Endothelial cell (in vitro differentiated cells): ENCODE data around the gene LCMT1. TPM values are rescaled to one million over a fixed set of nuclear protein-coding genes. Genes with fewer than 3 reads are reported as not detected.

ENCODE experiments used
- DNase-seq: peaks from one replicate; pipeline ENCODE4 v3.0.0; 2021; ENCODE audit warnings: low spot score
- H3K27ac Mint-ChIP-seq: one replicate; pipeline ENCODE4 v1.8.0; 2021; ENCODE audit warnings: mixed read lengths, inconsistent platforms; ENCODE audit not compliant: unreplicated experiment
- H3K27me3 Mint-ChIP-seq: one replicate; pipeline ENCODE4 v1.8.0; 2021; ENCODE audit warnings: mild to moderate bottlenecking, moderate library complexity, mixed read lengths, inconsistent platforms; ENCODE audit not compliant: unreplicated experiment
- H3K36me3 Mint-ChIP-seq: one replicate; pipeline ENCODE4 v1.8.0; 2021; ENCODE audit warnings: mild to moderate bottlenecking, low read depth, mixed read lengths, inconsistent platforms; ENCODE audit not compliant: unreplicated experiment
- H3K4me1 Mint-ChIP-seq: one replicate; pipeline ENCODE4 v1.8.0; 2021; ENCODE audit warnings: mild to moderate bottlenecking, mixed read lengths, inconsistent platforms; ENCODE audit not compliant: unreplicated experiment
- H3K4me3 Mint-ChIP-seq: one replicate; pipeline ENCODE4 v1.8.0; 2021; ENCODE audit warnings: mild to moderate bottlenecking, mixed read lengths, inconsistent platforms; ENCODE audit not compliant: unreplicated experiment
- H3K9me3 Mint-ChIP-seq: one replicate; pipeline ENCODE4 v1.8.0; 2021; ENCODE audit warnings: mixed read lengths, inconsistent platforms; ENCODE audit not compliant: unreplicated experiment
- CTCF ChIP-seq: fragments of 200-600 bp; sonication (generic); IDR thresholded peaks from one replicate; pipeline ENCODE4 v1.5.0; 2021; ENCODE audit warnings: antibody characterized with exemption; ENCODE audit not compliant: unreplicated experiment
- total RNA-seq: library from RNA; stranded (reverse); fragmentation: NEBNext Ultra II Directional; extraction: Animal tissue kit (Norgen Biotek cat#: 25700); gene quantifications from one replicate; pipeline ENCODE4 v1.2.1, GENCODE V29; 2021; ENCODE audit not compliant: unreplicated experiment

LCMT1 gene
- total RNA-seq, 1 donor from 2014 or later, result 59.3 TPM

GRCh38 chr16:25134166-25134700, 22.7 kb downstream of the LCMT1 start:
- no peaks in the 10 kb centered on the region for H3K9me3 Mint-ChIP-seq
- H3K27me3 Mint-ChIP-seq, result peaks cover 4% of the 10 kb centered on the region
- peaks cover 14% of the 10 kb centered on the region for H3K36me3 Mint-ChIP-seq
- DNase-seq, result no peak
- H3K4me3 Mint-ChIP-seq, result no peak overlapping the region
- no peaks in the 10 kb centered on the region for H3K4me1 Mint-ChIP-seq
- H3K27ac Mint-ChIP-seq, result no peak overlapping the region
- no peak for TF ChIP-seq CTCF

GRCh38 chr16:25135254-25135878, 23.8 kb downstream of the LCMT1 start:
- no peak for DNase-seq
- Mint-ChIP-seq H3K36me3 (peaks cover 24% of the 10 kb centered on the region), H3K9me3 (no peaks in the 10 kb centered on the region), H3K4me1 (no peaks in the 10 kb centered on the region), H3K27ac (no peak overlapping the region), H3K4me3 (no peak overlapping the region), H3K27me3 (peaks cover 4% of the 10 kb centered on the region)
- no peak for TF ChIP-seq CTCF

- Mint-ChIP-seq H3K4me1 (no peaks in the 10 kb centered on the region), H3K4me3 (no peak overlapping the region), H3K9me3 (no peaks in the 10 kb centered on the region), H3K36me3 (peaks cover 29% of the 10 kb centered on the region), H3K27ac (no peak overlapping the region), H3K27me3 (peaks cover 4% of the 10 kb centered on the region)
- no peak for DNase-seq
- TF ChIP-seq CTCF, result no peak
These were observed 26.6 kb downstream of the LCMT1 start for GRCh38 chr16:25138130-25138529.

GRCh38 chr16:25140459-25140858, 28.9 kb downstream of the LCMT1 start:
- DNase-seq, result no peak
- peak overlapping the region; percentile 16 for H3K4me3 Mint-ChIP-seq
- TF ChIP-seq CTCF, result no peak
- H3K36me3 Mint-ChIP-seq, result peaks cover 29% of the 10 kb centered on the region
- H3K9me3 Mint-ChIP-seq, result no peaks in the 10 kb centered on the region
- H3K27ac Mint-ChIP-seq, result no peak overlapping the region
- H3K4me1 Mint-ChIP-seq, result no peaks in the 10 kb centered on the region
- H3K27me3 Mint-ChIP-seq, result peaks cover 4% of the 10 kb centered on the region

GRCh38 chr16:25141648-25142047, 30.1 kb downstream of the LCMT1 start:
- Mint-ChIP-seq H3K4me3 (no peak overlapping the region), H3K36me3 (peaks cover 30% of the 10 kb centered on the region), H3K27me3 (no peaks in the 10 kb centered on the region), H3K27ac (no peak overlapping the region), H3K9me3 (no peaks in the 10 kb centered on the region), H3K4me1 (no peaks in the 10 kb centered on the region)
- no peak for DNase-seq
- TF ChIP-seq CTCF, result no peak
